SK-N-SH (cell line): ENCODE measurements around the gene RBM10. TPM values are rescaled to one million over a fixed set of nuclear protein-coding genes. Genes with fewer than 3 reads are reported as not detected.

Source experiments
- CTCF ChIA-PET: fragments of 300-600, 350-600 bp; formaldehyde crosslinking; extraction: SDS; loops from one replicate; lab custom pipeline; 2021; lab: Yijun Ruan, JAX
- POLR2A ChIA-PET: fragments of 350-600 bp; sonication (Branson Sonifier 250); formaldehyde crosslinking; extraction: SDS; loops from one replicate; lab custom pipeline; 2020; ENCODE audit warnings: antibody characterized with exemption, inconsistent platforms; lab: Yijun Ruan, JAX
- DNase-seq: peaks from one replicate; pipeline ENCODE4 v3.0.0; 2012
- H2AFZ ChIP-seq: fragments of 200-600 bp; sonication (generic); 2 replicates; pipeline ENCODE4 v1.8.1; 2016; ENCODE audit warnings: antibody characterized with exemption, mild to moderate bottlenecking, low read depth
- H3F3A ChIP-seq: fragments of 200-600 bp; sonication (generic); replicated peaks from 2 replicates; pipeline ENCODE3; 2016; ENCODE audit warnings: antibody characterized with exemption, mild to moderate bottlenecking; ENCODE audit not compliant: insufficient read depth
- H3K27ac ChIP-seq, 2 experiments: fragments of 200-500 bp in 1 of 2; fragments of 200-600 bp in 1 of 2; sonication (Bioruptor generic) in 1 of 2; sonication (generic), shearing (Covaris generic) in 1 of 2; 2 replicates each; pipeline versions ENCODE4 v1.5.1 to v1.6.1; 2014 to 2016; ENCODE audit warnings: low read depth in 2 of 2, inconsistent platforms in 1 of 2, low read length in 1 of 2, mild to moderate bottlenecking in 1 of 2, mixed read lengths in 1 of 2
- H3K27me3 ChIP-seq: fragments of 200-600 bp; sonication (generic), shearing (Covaris generic); 2 replicates; pipeline ENCODE4 v1.6.1; 2016; ENCODE audit warnings: mixed run types; ENCODE audit not compliant: insufficient read depth
- H3K36me3 ChIP-seq, 2 experiments: fragments of 200-500 bp in 1 of 2; fragments of 200-600 bp in 1 of 2; sonication (Bioruptor generic) in 1 of 2; sonication (generic) in 1 of 2; replicated peaks in 1 of 2; 2 replicates each; pipeline versions ENCODE3 to v1.5.1; 2014 to 2016; ENCODE audit warnings: low read length in 1 of 2, mild to moderate bottlenecking in 1 of 2; ENCODE audit not compliant: insufficient read depth in 2 of 2, control insufficient read depth in 1 of 2
- H3K4me1 ChIP-seq, 2 experiments: fragments of 200-500 bp in 1 of 2; fragments of 200-600 bp in 1 of 2; sonication (Bioruptor generic) in 1 of 2; sonication (generic), shearing (Covaris generic) in 1 of 2; 2 replicates each; pipeline versions ENCODE4 v1.5.1 to v1.6.1; 2014 to 2016; ENCODE audit warnings: low read depth in 1 of 2, low read length in 1 of 2, mixed run types in 1 of 2; ENCODE audit not compliant: insufficient read depth in 2 of 2, control insufficient read depth in 1 of 2
- H3K4me2 ChIP-seq: fragments of 200-600 bp; sonication (generic), shearing (Covaris generic); 2 replicates; pipeline ENCODE4 v1.6.1; 2017; ENCODE audit warnings: mixed run types
- H3K4me3 ChIP-seq, 2 experiments: fragments of 200-500 bp in 1 of 2; fragments of 200-600 bp in 1 of 2; sonication (Bioruptor generic) in 1 of 2; sonication (generic), shearing (Covaris generic) in 1 of 2; 2 replicates each; pipeline versions ENCODE4 v1.5.1 to v1.8.1; 2014 to 2016; ENCODE audit warnings: low read depth in 2 of 2, inconsistent platforms in 1 of 2, low read length in 1 of 2, mild to moderate bottlenecking in 1 of 2, mixed read lengths in 1 of 2, moderate library complexity in 1 of 2
- H3K79me2 ChIP-seq: fragments of 200-600 bp; sonication (generic); 2 replicates; pipeline ENCODE4 v1.8.1; 2017; ENCODE audit warnings: mild to moderate bottlenecking; ENCODE audit not compliant: insufficient read depth
- H3K9ac ChIP-seq: fragments of 200-600 bp; sonication (generic); 2 replicates; pipeline ENCODE4 v1.6.1; 2017; ENCODE audit warnings: mixed run types
- H3K9me2 ChIP-seq: fragments of 200-600 bp; sonication (generic); 2 replicates; pipeline ENCODE4 v1.6.1; 2017; ENCODE audit warnings: mixed run types
- H3K9me3 ChIP-seq: fragments of 200-600 bp; sonication (generic); 2 replicates; pipeline ENCODE4 v1.6.1; 2017; ENCODE audit warnings: mixed run types, mild to moderate bottlenecking, moderate library complexity
- H4K20me1 ChIP-seq: fragments of 200-600 bp; sonication (generic); 2 replicates; pipeline ENCODE4 v1.6.1; 2017; ENCODE audit warnings: mild to moderate bottlenecking, mixed run types; ENCODE audit not compliant: insufficient read depth
- CTCF ChIP-seq: fragments of 200-600 bp; sonication (generic); IDR thresholded peaks from 2 replicates; pipeline ENCODE4 v1.6.1; 2017; ENCODE audit warnings: antibody characterized with exemption, mild to moderate bottlenecking, moderate library complexity
- IRF3 ChIP-seq: fragments of 150-350 bp; IDR thresholded peaks from 2 replicates; pipeline ENCODE4 v1.6.1; 2016; ENCODE audit warnings: mild to moderate bottlenecking, low read depth, low read length
- JUND ChIP-seq: IDR thresholded peaks from 2 replicates; pipeline ENCODE4 v1.4.0; 2012
- MAX ChIP-seq: IDR thresholded peaks from 2 replicates; pipeline ENCODE4 v1.4.0; 2012; ENCODE audit warnings: low read depth
- MXI1 ChIP-seq: IDR thresholded peaks from 2 replicates; pipeline ENCODE4 v1.6.1; 2012; ENCODE audit warnings: mild to moderate bottlenecking, low read depth, low read length, improper control_type of control experiment
- NRF1 ChIP-seq: IDR thresholded peaks from 2 replicates; pipeline ENCODE4 v1.6.1; 2012; ENCODE audit warnings: low read depth, mild to moderate bottlenecking, low read length
- PBX3 ChIP-seq: IDR thresholded peaks from 2 replicates; pipeline ENCODE4; 2012
- POLR2AphosphoS5 ChIP-seq: IDR thresholded peaks from 2 replicates; pipeline ENCODE4 v1.6.1; 2012; ENCODE audit warnings: low read depth, low read length
- RFX5 ChIP-seq: IDR thresholded peaks from 2 replicates; pipeline ENCODE4 v1.6.1; 2012; ENCODE audit warnings: mild to moderate bottlenecking, improper control_type of control experiment, low read length
- TAF1 ChIP-seq: IDR thresholded peaks from 2 replicates; pipeline ENCODE4 v1.6.1; 2012; ENCODE audit warnings: low read depth, mild to moderate bottlenecking, low read length, moderate library complexity, borderline replicate concordance
- USF1 ChIP-seq: IDR thresholded peaks from 2 replicates; pipeline ENCODE4 v1.4.0; 2012; ENCODE audit warnings: low read depth, borderline replicate concordance
- USF2 ChIP-seq: fragments of 150-350 bp; IDR thresholded peaks from 2 replicates; pipeline ENCODE4 v1.6.1; 2017; ENCODE audit warnings: antibody characterized with exemption, low read length, low read depth, borderline replicate concordance
- YY1 ChIP-seq: IDR thresholded peaks from 2 replicates; pipeline ENCODE4 v1.4.0; 2012; ENCODE audit warnings: low read depth, mild to moderate bottlenecking
- WGBS: methylation state at CpG from one replicate; pipeline ENCODE4 v1.1.6; 2017; ENCODE audit warnings: low lambda C conversion rate; 5-methylcytosine and 5-hydroxymethylcytosine counted together
- polyA plus RNA-seq, 3 experiments: library from polyadenylated mRNA; depleted of rRNA; stranded (reverse); fragments of >200 nt; gene quantifications; 2 replicates each; pipeline ENCODE4 v1.2.3, GENCODE V29; 2012

The RBM10 gene
- 24.7 and 34.4 TPM in 2 replicates for polyA plus RNA-seq (2012; rRNA removed)
- polyA plus RNA-seq (2012; cell fraction: cytosol; rRNA removed) = 15.1 and 23.5 TPM in 2 replicates
- polyA plus RNA-seq (2012; cell fraction: nucleus; rRNA removed) = 47.0 and 52.0 TPM in 2 replicates

GRCh38 chrX:47144626-47145394 is at the start of gene RBM10, which contains the start of gene NDUFB11:
RBM10 (plus strand) TSS chrX:47145221; CDS start chrX:47147482, 2,261 bp downstream.
NDUFB11 (minus strand) TSS chrX:47144702; CDS start chrX:47144679, 23 bp downstream.
- Histone ChIP-seq H3K9me3 (no peaks in the 10 kb centered on the region), H3K9ac (peak within 1 kb of the TSS; percentile 92), H3K27me3 (no peaks in the 10 kb centered on the region), H3K79me2 (peaks cover 59% of the 10 kb centered on the region), H3K27ac (peak within 1 kb of the TSS; percentile 94 to 98), H3K36me3 (peaks cover 0 to 2% of the 10 kb centered on the region in 2 experiments), H3K4me3 (peak within 1 kb of the TSS; percentile 57 to 77), H4K20me1 (peaks cover 21% of the 10 kb centered on the region), H3K4me1 (peaks cover 0 to 14% of the 10 kb centered on the region in 2 experiments; a peak in 1 of 4 replicates), H2AFZ (peak within 1 kb of the TSS; percentile 71; the same call in 1 of the 2 replicates), H3K9me2 (no peaks in the 10 kb centered on the region), H3K4me2 (peak within 1 kb of the TSS; percentile 87), H3F3A (peaks cover 4% of the 10 kb centered on the region)
- 28% methylated on average over 41 of the region's 54 CpGs for WGBS
- ChIA-PET CTCF (interaction anchor here (1.0 to 1.5 kb wide), 5 partner anchors 10 to 239 kb away, joined by 3 to 9 read pairs (median 4); partner anchors contain the start of gene UBA1), POLR2A (interaction anchor here (0.7 to 2.9 kb wide), 5 partner anchors 16 to 308 kb away, joined by 3 to 19 read pairs (median 4); partner anchors contain the start of gene RP2)
- peak; percentile 87 for DNase-seq
- TF ChIP-seq IRF3 = no peak
- peak; percentile 70 for TF ChIP-seq NRF1
- TF ChIP-seq TAF1 = peak; percentile 67; the same call in 1 of the 2 replicates
- TF ChIP-seq JUND = no peak
- peak; percentile 52 for TF ChIP-seq MAX
- TF ChIP-seq USF2 = no peak
- TF ChIP-seq CTCF = peak; percentile 63
- peak; percentile 38; the same call in 1 of the 2 replicates for TF ChIP-seq RFX5
- peak; percentile 55 for TF ChIP-seq PBX3
- TF ChIP-seq YY1 = peak; percentile 86
- TF ChIP-seq MXI1 = 0 out of 2 replicates have a peak, but pooled peaks have one; percentile 61
- TF ChIP-seq POLR2AphosphoS5 = peak; percentile 61
- TF ChIP-seq USF1 = no peak
